GM04504 (cell line): Measurements from ENCODE around the gene SHOX.
"Not testable (repeated sequence)": the region's sequence is repeated elsewhere in the genome, so short reads cannot be mapped to it uniquely, and the experiment has no call there.

Experiments used
- DNase-seq: peaks from one replicate; pipeline ENCODE4 v3.0.0-alpha.2; 2012; ENCODE audit warnings: low read depth

The SHOX gene

DNA sequence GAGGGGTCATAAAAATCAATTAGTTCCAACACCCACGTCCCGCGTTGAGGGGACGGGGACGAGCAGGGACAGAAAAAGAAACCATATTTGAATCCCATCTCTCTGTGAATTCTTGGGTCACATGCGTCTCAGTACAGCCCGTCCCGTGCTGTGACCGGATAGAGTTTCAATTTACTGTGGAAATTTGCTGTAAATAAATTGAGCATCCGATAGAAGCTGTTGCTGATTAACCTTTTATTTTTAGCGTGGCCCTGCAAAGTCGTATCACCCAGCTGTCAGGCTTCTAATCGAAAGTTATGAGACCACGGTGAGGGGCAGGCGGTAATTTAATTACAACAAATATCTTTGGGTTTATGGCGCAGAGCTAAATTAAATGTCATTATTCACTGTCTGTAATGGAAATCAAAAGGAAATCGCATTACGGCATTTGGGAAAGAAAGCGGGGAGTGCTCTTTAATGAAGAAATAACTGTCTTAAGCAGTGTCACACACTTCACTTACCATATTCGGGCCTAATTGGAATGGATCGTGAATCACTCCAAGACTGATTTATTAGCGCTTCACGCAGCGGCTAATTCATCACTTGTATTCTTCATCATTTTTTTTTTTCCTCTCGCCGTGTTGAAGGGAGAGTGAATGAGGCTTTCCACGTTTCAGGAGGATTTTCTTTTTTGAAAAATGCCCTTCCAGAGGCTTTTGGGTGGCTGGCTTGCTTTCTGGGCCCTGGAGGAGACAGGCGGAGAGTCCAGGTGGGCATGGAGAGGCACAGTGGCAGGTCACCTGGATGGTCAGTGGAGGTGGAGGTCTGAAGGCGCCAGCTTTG lies 7.3 kb downstream of the SHOX start:
- DNase-seq: no peak

DNA sequence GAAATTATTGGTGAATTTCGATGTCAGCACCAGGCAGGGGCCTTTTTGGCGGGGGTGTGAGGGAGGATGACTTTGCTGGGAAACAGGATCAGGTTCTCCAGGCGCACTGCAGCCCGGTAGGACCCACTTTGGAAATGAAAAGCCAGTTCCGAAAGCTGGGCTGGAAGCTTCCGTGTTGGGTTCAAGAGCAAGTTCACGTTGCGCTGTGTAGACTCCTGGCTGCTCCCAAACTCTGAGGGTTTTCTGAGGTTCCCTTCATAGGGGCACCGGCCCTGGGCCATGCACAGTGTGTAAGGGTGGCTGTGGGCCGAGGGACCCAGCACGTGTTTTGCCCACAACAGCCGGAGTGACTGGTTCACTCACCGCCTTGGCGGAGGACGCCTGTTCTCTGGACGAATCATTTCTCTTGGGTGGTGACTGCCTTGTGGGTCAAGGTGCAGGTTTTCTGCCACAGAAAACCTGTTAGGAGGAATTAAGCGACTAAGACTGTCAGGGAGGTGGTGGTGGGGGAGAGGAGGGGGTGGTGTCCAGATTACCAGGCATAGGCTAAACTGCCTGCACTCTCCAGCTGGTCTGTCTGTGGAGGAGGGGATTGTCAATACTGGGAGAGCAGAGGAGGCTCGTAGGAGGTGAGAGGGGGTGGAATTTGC lies 8.0 kb downstream of the SHOX start:
- DNase-seq: no peak

DNA sequence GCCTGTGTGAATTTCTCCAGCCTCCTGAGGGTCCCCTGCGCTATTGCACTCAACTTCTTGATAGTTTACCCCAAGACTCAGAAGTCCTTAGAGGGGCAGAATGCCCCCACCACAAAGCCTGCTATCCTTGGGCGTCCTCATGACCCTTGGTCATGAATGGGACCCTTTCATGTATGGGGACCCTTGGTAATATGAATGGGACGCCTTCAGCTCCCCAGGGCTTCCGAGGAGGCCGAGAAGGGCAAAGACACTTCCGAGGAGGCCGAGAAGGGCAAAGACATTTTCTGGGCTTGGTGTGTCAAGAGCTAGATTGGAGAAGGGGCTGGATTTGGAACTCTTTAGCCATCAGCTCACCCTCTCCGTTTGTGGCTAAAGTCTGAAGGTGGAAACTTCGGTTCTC lies 8.6 kb downstream of the SHOX start:
- no peak for DNase-seq

DNA sequence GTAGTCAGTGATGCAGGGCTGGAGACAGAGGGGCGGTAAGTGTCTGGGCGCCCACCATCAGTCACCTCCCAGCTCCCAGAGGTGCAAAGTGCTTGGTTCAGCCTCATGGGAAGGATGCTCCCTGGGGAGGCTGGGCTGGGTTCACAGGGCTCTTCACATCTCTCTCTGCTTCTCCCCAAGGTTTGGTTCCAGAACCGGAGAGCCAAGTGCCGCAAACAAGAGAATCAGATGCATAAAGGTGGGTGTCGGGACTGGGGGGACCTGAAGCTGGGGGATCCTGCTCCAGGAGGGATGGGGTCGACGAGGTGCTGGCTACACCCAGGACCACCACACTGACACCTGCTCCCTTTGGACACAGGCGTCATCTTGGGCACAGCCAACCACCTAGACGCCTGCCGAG lies 10.1 kb downstream of the SHOX start:
- no peak for DNase-seq

DNA sequence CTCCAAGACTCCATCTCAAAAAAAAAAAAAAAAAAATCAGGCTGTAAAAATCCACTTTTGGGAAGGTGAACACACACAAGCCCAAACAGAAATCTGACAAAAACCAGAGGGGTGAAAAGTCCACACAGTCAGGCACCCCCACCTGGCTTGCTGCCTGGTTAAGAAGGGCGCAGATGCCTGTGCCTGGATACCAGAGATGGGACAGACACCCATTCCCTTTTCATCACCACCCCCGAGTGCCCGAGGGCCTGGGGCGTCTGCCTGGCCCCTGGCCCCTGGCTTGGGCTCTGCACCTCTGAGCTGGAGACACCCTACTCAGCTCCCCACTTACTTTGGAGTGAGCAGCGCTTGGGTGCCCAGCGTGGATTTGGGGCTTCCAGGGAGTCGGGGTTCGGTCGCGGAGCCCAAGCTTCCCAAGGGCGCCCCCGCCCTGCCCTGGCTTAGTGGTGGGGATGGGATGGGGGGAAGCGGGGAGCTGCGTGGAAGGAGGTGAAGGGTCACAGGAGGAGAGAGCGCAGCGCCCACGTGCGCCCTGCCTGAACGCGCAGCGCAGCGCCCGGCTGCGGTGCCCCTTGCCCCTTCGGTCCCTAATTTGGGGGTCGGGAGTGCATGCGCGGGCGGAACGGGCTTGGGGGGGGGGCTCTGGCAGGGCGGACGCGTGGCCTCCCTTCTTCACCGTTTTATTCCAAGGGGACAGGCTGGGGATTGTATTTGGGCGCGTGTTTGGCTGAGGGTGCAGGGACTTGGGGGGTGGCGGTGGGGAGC lies 11.3 kb downstream of the SHOX start:
- no peak for DNase-seq

DNA sequence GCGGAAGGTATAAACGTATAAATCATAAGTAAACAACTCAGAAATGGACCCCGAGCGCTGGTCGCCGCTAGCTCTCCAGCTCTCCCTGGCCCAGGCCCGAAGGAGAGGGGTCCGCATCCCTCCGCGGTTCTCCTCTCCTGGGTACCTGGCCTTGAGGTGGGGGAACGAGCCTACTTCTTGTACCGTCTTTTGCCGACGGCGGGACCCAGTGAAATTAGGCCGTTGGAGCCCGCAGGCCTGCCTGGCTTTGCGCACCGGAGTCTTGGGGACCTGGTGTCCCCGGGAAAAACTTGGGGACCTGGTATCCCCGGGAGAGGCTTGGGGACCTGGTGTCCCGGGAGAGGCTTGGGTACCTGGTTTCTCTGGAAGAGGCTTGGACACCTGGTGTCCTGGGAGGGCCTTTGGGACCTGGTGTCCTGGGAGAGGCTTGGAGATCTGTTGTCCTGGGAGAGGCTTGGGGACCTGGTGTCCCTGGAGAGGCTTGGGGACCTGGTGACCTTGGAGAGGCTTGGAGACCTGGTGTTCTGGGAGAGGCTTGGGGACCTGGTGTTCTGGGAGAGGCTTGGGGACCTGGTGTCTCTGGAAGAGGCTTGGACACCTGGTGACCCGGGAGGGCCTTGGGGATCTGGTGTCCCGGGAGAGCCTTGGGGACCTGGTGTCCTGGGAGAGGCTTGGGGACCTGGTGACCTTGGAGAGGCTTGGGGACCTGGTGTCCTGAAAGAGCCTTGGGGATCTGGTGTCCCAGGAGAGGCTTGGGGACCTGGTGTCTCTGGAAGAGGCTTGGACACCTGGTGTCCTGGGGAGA lies 12.0 kb downstream of the SHOX start:
- no peak for DNase-seq

DNA sequence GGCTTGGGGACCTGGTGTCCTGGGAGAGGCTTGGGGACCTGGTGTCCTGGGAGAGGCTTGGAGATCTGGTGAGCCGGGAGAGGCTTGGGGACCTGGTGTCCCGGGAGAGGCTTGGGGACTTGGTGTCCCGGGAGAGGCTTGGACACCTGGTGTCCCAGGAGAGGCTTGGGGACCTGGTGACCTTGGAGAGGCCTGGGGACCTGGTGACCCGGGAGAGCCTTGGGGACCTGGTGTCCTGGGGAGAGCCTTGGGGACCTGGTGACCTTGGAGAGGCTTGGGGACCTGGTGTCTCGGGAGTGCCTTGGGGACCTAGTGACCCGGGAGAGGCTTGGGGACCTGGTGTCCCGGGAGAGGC lies 12.6 kb downstream of the SHOX start:
- no peak for DNase-seq

DNA sequence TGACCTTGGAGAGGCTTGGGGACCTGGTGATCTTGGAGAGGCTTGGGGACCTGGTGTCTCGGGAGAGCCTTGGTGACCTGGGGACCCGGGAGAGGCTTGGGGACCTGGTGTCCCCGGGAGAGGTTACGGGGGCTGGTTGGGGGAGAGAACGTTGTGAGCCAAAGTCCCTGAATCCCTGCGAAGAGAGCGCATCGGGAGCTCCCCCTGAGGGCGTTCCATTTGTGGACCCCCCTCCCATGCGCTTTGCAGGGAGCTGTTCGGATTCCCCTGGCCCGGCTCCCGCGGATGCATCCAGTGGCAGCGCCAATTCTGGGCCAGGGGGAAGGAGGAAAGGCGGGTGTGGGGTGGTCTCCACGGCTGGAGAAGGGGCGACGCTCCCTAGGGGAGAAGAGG lies 13.3 kb downstream of the SHOX start:
- DNase-seq: no peak

DNA sequence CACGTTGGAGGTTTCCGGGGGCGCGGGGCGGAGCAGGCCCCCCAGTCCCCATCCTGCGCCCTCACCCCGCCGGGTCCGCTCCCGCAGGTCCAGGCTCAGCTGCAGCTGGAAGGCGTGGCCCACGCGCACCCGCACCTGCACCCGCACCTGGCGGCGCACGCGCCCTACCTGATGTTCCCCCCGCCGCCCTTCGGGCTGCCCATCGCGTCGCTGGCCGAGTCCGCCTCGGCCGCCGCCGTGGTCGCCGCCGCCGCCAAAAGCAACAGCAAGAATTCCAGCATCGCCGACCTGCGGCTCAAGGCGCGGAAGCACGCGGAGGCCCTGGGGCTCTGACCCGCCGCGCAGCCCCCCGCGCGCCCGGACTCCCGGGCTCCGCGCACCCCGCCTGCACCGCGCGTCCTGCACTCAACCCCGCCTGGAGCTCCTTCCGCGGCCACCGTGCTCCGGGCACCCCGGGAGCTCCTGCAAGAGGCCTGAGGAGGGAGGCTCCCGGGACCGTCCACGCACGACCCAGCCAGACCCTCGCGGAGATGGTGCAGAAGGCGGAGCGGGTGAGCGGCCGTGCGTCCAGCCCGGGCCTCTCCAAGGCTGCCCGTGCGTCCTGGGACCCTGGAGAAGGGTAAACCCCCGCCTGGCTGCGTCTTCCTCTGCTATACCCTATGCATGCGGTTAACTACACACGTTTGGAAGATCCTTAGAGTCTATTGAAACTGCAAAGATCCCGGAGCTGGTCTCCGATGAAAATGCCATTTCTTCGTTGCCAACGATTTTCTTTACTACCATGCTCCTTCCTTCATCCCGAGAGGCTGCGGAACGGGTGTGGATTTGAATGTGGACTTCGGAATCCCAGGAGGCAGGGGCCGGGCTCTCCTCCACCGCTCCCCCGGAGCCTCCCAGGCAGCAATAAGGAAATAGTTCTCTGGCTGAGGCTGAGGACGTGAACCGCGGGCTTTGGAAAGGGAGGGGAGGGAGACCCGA lies 14.0 kb downstream of the SHOX start:
- DNase-seq: no peak

DNA sequence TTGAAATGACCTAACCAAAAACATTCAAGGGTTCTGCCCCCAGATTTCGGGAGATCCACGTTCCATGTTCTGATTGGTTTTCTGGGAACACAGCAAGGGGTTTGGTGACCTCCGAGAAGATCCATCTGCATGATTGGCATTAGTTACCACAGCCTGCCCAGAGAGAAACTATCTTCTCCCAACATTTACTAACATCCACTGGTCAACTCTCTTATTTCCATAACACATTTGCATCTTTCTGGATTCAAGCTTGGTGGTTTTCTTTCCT lies 15.6 kb downstream of the SHOX start:
- no peak for DNase-seq

DNA sequence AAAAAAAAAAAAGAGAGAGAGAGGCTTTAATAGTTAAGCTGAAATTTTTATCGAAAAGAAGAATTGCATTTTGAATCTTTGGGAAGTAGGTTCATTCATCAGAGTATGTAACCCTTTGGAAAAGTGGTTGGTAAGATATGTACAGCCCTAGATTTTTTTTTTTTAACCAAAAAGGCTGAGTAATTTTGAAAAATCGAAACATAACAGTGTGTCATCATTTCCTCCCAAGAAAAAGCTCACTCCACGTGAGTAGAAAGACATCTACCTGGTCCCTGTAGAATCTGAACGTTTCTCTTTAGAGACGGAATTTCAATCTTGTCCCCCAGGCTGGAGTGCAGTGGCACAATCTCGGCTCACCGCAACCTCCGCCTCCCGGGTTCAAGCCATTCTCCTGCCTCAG lies 16.2 kb downstream of the SHOX start:
- no peak for DNase-seq

DNA sequence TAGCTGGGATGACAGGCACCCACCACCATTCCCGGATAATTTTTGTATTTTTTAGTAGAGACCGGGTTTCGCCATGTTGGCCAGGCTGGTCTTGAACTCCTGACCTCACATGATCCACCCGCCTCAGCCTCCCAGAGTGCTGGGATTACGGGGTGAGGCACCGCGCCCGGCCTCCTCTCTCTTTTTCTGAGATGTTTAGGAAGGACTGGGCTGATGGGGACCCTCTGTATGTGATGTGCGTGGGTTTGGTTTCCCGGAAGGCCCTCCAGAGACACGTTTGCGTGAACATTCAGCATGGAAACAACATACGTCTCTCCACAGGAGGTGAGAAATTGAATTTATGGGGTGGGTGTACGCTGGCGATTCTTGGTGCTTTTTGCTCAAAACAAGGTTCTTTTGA lies 18.6 kb downstream of the SHOX start:
- no peak for DNase-seq

DNA sequence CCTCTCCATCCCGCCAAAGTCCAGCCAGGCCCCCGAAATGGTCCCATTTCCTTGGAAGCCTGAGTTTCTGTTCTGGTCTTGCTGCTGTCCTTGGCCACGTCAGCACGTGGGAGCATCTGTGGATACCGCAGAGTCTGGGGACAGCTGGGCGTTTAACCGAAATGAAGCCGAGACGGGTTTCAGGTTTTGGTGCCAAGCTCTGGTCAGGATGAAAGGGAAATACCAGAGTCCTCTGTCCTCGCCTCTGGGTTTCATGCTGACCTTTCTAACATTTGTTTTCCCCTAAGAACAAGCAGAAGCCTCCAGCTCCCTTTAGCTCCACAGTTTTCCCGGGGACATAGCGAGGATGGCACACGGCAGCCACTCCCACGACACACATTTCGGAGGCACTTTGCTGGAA lies 19.7 kb downstream of the SHOX start:
- DNase-seq: no peak

DNA sequence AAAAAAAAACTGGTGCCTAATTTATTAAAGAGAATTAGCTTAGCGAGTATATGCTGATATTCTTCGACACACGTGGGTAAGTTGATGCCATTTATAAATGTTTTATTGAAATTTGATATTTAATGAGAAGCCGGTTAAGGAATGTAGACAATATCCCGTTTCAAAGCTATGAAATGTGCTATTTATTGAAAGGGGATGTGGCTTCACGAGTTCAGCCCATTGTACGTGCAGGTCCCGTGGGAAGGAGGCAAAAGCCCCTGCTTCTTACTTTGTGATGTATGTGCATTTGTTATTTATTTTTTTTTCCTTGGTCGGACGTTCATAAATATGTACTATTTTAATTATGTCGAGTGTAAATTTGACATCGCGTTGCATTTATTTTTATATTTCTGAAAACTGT lies 20.2 kb downstream of the SHOX start:
- DNase-seq: no peak

DNA sequence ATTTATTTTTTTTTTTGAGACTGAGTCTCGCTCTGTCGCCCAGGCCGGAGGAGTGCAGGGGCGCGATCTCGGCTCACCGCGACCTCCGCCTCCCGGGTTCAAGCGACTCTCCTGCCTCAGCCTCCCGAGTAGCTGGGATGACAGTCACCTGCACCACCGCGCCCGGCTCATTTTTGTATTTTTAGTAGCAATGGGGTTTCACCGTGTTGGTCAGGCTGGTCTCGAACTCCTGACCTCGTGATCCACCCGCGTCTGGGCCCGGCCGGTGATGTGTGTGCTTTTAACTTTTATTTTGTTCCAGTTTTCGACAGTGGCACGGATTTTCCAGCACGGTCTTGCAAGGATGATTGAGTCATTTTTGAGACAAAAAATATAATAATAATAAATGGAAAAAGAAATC lies 21.3 kb downstream of the SHOX start:
- not testable (repeated sequence) for DNase-seq

DNA sequence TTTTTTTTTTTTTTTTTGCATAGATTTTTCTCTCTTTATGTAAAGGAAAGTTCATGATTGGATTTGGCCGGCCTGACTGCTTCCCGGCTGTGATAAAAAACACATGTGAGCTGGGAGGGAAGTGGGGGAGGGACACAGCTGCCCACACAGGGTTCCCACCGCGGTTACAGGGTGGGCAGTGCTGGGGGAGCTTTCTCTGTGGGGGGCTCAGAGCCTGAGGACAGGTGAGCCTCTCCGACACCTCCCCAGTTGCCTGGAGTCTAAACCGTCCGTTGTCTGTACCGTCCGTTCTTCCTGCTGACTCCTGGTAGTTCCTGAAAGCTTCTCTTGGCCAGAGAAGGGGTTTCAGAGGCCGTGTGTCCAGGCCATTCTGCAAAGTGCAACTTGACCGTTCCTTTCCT lies 21.8 kb downstream of the SHOX start:
- no peak for DNase-seq

DNA sequence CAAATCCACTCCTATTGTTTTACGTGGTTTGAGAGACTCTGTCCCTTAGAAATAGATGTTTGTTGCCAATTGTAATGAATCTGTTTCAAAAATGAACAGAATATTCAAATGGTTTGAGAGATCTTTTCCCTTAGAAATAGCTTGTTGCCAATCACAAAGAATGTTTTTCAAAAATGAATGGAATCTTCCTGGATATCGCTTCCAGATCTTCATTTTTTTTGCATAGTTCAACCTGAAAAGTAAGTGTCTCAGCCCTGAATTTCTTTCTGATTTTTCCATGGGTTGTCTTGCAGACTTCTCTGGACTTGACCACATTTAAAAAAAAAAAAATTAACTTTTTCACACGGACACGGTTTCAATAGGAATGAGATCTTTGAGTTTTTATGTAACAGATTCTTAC lies 22.7 kb downstream of the SHOX start:
- DNase-seq: no peak

DNA sequence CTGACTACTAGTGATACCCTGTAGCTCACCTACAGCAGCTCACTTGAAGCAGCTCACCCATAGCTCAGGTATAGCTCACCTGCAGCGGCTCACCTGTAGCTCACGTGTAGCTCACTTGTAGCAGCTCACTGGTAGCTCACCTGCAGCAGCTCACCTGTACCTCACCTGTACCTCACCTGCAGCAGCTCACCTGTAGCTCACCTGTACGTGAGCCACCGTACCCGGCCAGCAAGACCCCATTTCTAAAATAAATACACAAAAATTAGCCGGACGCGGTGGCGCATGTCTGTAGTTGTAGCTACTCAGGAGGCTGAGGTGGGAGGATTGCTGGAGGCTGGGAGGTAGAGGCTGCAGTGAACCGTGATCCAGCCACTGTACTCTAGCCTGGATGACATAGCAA lies 30.6 kb downstream of the SHOX start:
- DNase-seq: no peak

DNA sequence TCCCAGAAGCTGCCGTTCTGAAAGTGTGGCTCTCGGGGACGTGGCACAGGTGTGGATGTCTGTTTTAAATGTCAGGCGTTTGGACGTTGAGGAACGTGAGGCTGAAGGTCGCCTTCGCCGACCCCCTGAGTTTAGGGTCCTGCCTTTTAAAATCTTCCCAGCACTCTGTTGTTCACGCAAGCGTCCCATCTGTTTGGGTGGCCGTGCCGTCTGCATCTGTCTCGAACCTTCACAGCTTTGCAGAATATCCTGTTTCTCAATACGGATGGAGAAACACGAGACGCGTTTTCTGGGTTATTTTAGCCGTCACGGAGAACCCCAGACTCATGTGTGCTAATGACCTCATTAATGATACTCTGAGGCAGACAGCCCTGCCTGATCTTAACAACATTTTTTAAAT lies 31.5 kb downstream of the SHOX start:
- DNase-seq: no peak

DNA sequence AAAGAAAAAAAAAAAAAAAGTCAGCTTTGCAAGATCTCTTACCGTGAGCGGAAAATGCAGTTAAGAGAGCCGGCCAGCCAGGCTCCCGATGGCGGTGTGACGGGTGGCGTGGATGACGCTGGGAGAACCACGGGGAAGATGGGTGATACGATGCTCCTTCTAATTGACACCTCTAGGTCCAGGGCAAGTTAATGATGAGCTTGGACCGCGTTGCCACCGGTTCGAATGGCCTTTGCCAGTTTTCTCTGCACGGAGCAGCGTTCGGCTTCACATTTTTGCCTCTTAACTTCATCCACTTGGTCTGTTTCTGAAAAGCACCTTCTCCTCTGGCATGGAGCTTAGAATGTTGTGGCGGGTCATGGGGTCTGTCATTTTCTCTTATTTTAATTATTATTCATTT lies 33.2 kb downstream of the SHOX start:
- no peak for DNase-seq
